Measurements from ENCODE around the gene RUNX1.

The RUNX1 gene

DNA sequence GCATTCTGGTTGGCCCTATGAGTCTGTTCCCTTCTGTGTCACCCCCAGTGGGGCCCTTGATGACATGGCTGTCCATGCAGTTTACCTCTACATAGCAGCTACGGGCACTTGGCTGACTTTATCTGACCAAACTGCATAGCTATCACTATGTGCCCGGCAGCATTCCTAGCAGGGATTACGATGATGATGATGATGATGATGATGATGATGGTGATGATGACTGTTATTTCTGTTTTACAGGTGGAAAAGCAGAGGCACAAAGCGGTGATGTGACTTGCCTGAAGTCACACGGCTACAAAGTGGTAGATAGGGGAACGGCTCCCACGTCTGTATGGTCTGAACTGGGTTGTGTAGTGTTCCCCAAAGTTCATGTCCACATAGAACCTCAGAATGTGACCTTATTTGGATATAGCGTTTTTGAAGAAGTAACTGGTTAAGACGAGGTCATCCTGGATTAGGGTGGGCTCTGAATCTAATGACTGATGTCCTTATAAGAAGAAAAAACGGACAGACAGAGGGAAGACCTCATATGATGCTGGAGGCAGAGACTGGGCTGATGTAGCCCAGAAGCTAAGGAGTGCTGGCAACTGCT, 57.6 kb downstream of the RUNX1 start:
- Histone ChIP-seq H3K9me3 (no peaks in the 10 kb centered on the region), H3K27me3 (no peaks in the 10 kb centered on the region), H3K9ac (peak overlapping the region; percentile 38), H3K27ac (peak overlapping the region; percentile 54), H3K4me1 (peaks cover 99% of the 10 kb centered on the region), H4K20me1 (peaks cover 100% of the 10 kb centered on the region), H3K4me3 (no peak overlapping the region), H3K36me3 (peaks cover 64% of the 10 kb centered on the region), H3K4me2 (peak overlapping the region; percentile 91)
- TF ChIP-seq Cebpa-rat (IDR thresholded peaks at IDR 0.05): no peak

- Histone ChIP-seq H3K36me3 (peaks cover 64% of the 10 kb centered on the region), H3K27ac (peak overlapping the region; percentile 54), H3K27me3 (no peaks in the 10 kb centered on the region), H3K9me3 (no peaks in the 10 kb centered on the region), H3K4me3 (no peak overlapping the region), H3K4me2 (peak overlapping the region; percentile 91), H4K20me1 (peaks cover 100% of the 10 kb centered on the region), H3K9ac (peak overlapping the region; percentile 38; the same call in 1 of the 2 replicates), H3K4me1 (peaks cover 99% of the 10 kb centered on the region)
- TF ChIP-seq Cebpa-rat (IDR thresholded peaks at IDR 0.05): no peak
Observed at GRCh38 chr21:34990842-34991241, 58.3 kb downstream of the RUNX1 start.

DNA sequence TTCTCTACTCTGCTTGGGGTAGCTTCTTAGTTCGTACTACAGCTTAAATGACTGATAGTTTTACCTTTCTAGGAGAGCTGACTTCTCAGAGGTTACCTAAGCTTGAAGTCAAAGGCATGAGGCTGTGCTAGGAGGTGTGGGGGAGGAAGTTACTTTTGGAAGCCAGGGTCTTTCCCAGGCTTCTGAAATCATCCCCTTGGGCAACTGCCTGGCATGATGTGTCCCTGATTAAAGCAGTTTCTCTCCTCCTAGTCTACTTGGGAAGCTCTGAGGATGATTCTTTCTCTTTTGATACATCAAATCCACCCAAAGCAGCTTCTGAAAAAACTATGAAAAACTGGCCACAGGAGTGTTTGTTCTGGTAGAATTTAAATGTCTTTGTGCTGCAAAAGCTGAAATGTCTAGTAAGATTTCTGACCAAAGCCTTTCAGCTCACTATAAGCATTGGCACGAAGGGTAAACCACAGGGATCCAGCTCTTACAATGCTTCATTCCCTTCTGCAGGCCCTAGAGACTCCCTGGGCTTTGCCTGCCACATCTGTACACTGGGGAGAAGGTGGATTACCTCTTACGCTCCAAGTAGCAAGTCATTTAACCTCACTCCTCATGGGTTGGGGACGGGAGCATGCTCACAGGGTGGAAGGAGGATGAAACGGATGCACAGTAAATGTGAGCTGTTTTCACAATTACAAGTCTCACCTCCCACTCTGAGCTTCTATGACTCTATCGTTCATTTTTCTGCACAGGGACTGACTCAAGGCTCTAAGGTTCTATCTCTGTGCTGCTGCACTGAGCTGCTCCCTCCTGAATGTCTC, 59.6 kb downstream of the RUNX1 start:
- Histone ChIP-seq H4K20me1 (peaks cover 100% of the 10 kb centered on the region), H3K4me2 (peak overlapping the region; percentile 91), H3K9me3 (no peaks in the 10 kb centered on the region), H3K27me3 (no peaks in the 10 kb centered on the region), H3K4me1 (peaks cover 99% of the 10 kb centered on the region), H3K9ac (peak overlapping the region; percentile 67), H3K36me3 (peaks cover 64% of the 10 kb centered on the region), H3K4me3 (0 out of 2 replicates have a peak overlapping the region, but pooled peaks have one; percentile 39), H3K27ac (peak overlapping the region; percentile 77)
- TF ChIP-seq Cebpa-rat (IDR thresholded peaks at IDR 0.05): no peak

- H3K4me3 ChIP-seq: peak overlapping the region; percentile 39
- no peak for TF ChIP-seq Cebpa-rat (IDR thresholded peaks at IDR 0.05)
- no peaks in the 10 kb centered on the region for H3K9me3 ChIP-seq
- H3K27ac ChIP-seq: peak overlapping the region; percentile 77
- peak overlapping the region; percentile 67 for H3K9ac ChIP-seq
- H4K20me1 ChIP-seq: peaks cover 100% of the 10 kb centered on the region
- peaks cover 100% of the 10 kb centered on the region for H3K4me1 ChIP-seq
- no peaks in the 10 kb centered on the region for H3K27me3 ChIP-seq
- peak overlapping the region; percentile 91 for H3K4me2 ChIP-seq
- peaks cover 71% of the 10 kb centered on the region for H3K36me3 ChIP-seq
Observed at GRCh38 chr21:34988625-34989024, 60.5 kb downstream of the RUNX1 start.

GRCh38 chr21:34988139-34988538, 61.0 kb downstream of the RUNX1 start:
- H3K27ac ChIP-seq: peak overlapping the region; percentile 77
- peak overlapping the region; percentile 91 for H3K4me2 ChIP-seq

DNA sequence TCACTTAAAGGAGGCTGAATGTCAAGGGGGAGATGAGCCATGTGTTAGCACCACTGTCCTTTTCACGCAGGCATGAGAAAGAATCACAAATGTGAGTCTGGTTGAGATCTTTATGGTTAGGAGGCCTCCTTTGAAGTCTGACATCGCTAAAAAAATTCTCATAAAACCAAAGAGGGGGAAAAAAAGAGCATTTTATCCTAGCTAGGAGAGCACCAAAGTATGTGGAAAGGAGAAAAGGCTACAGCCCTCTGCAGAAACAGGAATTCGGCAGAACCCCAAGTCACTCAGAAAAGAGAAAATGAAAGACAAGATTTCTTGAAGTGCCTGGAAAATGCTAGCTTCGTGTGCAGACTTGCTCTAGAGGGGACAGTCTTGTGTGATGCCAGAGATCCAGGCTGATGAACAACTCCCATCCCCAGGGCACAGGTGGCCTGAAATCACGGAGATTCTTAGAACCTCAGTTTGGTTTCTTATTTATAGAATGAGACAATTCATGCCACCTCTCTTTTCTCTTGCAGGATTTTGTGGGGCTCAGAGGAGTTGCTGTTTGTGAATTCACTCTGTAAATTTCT, 61.5 kb downstream of the RUNX1 start:
- no peak for TF ChIP-seq Cebpa-rat (IDR thresholded peaks at IDR 0.05)
- Histone ChIP-seq H3K9ac (peak overlapping the region; percentile 67), H3K4me1 (peaks cover 100% of the 10 kb centered on the region), H3K4me2 (peak overlapping the region; percentile 91), H3K4me3 (peak overlapping the region; percentile 39), H3K36me3 (peaks cover 71% of the 10 kb centered on the region), H4K20me1 (peaks cover 100% of the 10 kb centered on the region), H3K9me3 (no peaks in the 10 kb centered on the region), H3K27ac (peak overlapping the region; percentile 77), H3K27me3 (no peaks in the 10 kb centered on the region)

More at GRCh38 chr21:34988139-34988538, 61.0 kb downstream of the RUNX1 start:
- peaks cover 71% of the 10 kb centered on the region for H3K36me3 ChIP-seq
- no peaks in the 10 kb centered on the region for H3K9me3 ChIP-seq
- peaks cover 100% of the 10 kb centered on the region for H4K20me1 ChIP-seq
- peak overlapping the region; percentile 39 for H3K4me3 ChIP-seq
- H3K27me3 ChIP-seq: no peaks in the 10 kb centered on the region
- H3K4me1 ChIP-seq: peaks cover 100% of the 10 kb centered on the region
- peak overlapping the region; percentile 67 for H3K9ac ChIP-seq
- TF ChIP-seq Cebpa-rat (IDR thresholded peaks at IDR 0.05): no peak

DNA sequence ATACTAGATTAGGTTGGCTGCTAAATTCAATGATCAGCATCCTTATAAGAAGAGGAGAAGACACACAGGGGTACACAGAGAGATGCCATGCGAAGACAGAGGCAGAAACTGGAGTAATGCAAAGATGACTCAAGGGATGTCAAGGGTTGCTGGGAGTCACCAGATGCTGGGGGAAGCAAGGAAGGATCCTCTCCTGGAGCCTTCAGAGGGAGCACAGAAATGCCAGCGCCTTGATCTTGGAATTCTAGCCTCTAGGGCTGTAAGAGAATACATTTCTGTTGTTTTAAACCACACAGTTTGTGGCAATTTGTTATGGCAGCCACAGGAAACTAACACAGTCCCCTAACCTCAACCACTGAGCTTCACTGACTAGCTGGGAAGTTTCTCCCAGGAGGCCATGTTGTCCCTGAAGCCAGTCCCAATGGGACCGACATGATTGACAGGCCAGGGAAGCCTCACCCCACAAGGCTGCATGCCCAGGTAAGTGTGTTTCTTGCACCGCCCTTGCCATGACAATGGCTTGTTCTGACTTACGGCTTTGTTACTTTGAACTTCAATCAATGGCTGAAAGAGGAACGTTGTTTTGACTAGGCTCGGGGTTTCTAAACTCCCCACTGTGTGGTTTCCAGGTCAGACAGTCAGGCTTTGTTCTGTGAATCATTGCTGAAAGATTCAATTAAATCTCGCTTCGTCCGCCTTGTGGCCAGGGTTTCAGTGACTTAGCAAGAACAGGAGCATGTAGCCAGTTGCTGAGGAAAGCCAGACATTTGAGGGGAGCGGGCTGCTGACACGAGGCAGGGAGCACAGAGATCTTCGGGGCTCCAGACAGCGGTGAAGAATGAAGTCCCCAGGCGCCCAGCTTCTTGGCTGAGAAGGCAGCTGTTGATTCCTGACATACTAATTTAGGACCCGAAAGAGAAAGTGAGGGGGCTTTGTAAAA, 62.3 kb downstream of the RUNX1 start:
- Histone ChIP-seq H3K4me2 (peak overlapping the region; percentile 91), H3K36me3 (peaks cover 71% of the 10 kb centered on the region), H3K9ac (peak overlapping the region; percentile 67)

GRCh38 chr21:34984356-34985058, 64.6 kb downstream of the RUNX1 start:
- TF ChIP-seq Cebpa-rat (IDR thresholded peaks at IDR 0.05): no peak
- H3K4me3 ChIP-seq: no peak overlapping the region
- no peaks in the 10 kb centered on the region for H3K27me3 ChIP-seq
- peaks cover 85% of the 10 kb centered on the region for H3K4me1 ChIP-seq
- peaks cover 100% of the 10 kb centered on the region for H4K20me1 ChIP-seq
- peak overlapping the region; percentile 41 for H3K27ac ChIP-seq
- H3K9me3 ChIP-seq: no peaks in the 10 kb centered on the region
- peak overlapping the region; percentile 91 for H3K4me2 ChIP-seq
- peaks cover 75% of the 10 kb centered on the region for H3K36me3 ChIP-seq
- peak overlapping the region; percentile 25; the same call in 1 of the 2 replicates for H3K9ac ChIP-seq

More for the DNA sequence above, 62.3 kb downstream of the RUNX1 start:
- peak overlapping the region; percentile 39 for H3K4me3 ChIP-seq
- no peaks in the 10 kb centered on the region for H3K27me3 ChIP-seq
- peaks cover 100% of the 10 kb centered on the region for H4K20me1 ChIP-seq
- peaks cover 96% of the 10 kb centered on the region for H3K4me1 ChIP-seq
- peak overlapping the region; percentile 77 for H3K27ac ChIP-seq
- H3K9me3 ChIP-seq: no peaks in the 10 kb centered on the region
- no peak for TF ChIP-seq Cebpa-rat (IDR thresholded peaks at IDR 0.05)

All from BLaER1 (cell line).